ENCODE measurements around the gene AUTS2. TPM values are rescaled to one million over a fixed set of nuclear protein-coding genes. Genes with fewer than 3 reads are reported as not detected.
A peak's percentile ranks its signal among the peaks of the same experiment; 100 is the strongest.

AUTS2 gene
- total and polyA plus RNA-seq, 10 of the 15 experiments (the other 5 are each of a cell fraction or from before 2014, with no cell fraction given) = 6.4 to 55.6 (median 21.6) TPM

DNA sequence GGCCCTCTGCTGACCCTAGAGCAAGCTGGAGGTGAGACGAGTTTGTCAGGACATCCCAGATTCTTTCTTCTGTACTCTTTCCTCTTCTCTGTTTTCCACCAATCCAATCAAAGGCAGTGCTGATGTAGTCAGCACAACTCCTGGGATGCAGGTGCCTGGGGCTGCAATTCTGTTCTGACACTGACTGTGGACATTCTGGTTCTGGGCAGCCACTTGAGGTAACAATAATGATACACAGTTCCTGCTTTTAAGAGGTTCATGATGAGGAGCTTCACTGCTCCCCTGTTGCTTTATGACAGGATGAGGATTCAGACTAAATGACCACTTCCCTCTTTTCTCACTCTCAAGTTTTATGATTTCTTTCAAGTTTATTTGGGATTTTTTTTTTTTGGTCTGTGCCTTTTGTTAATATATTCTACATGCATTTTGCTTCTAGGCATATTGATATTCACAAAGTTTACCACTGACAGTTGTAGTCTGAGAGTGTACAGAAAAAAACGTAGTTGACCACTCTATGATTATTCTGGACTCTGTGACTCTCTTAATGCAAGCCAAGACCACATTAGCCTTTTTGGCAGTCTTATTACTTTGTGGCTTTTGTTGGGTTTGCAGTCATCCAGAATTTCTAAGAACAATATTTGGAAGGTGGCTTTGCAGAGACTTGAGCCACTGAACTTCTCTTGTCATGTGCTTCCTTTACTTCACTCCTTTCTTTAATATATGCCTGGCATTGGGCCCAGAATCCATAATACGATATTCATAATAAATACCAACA, 247.6 kb downstream of the AUTS2 start:
- Histone ChIP-seq H3K79me2 (ENCODE audit: control insufficient read depth, insufficient read depth, low read length) (peaks cover 9% of the 10 kb centered on the region), H3K4me3 (no peak overlapping the region), H4K20me1 (ENCODE audit: control insufficient read depth, insufficient read depth) (no peaks in the 10 kb centered on the region), H3K27ac (ENCODE audit: control insufficient read depth, insufficient read depth) (no peak overlapping the region), H3K9ac (ENCODE audit: control insufficient read depth, insufficient read depth, low read length) (no peak overlapping the region), H3K36me3 (ENCODE audit: control insufficient read depth in 2 of 2, insufficient read depth in 2 of 2, low read length in 1 of 2) (no peaks in the 10 kb centered on the region; a peak in 1 of 4 replicates), H3K9me3 (replicated peaks; ENCODE audit: control insufficient read depth, insufficient read depth, low read length) (no peaks in the 10 kb centered on the region), H3K27me3 (replicated peaks in 1 of 2; ENCODE audit: control insufficient read depth in 2 of 2, insufficient read depth in 2 of 2, low read length in 1 of 2) (no peaks in the 10 kb centered on the region), H3K4me1 (ENCODE audit: control insufficient read depth, insufficient read depth, low read length) (peaks cover 48% of the 10 kb centered on the region), H3K4me2 (ENCODE audit: control insufficient read depth, insufficient read depth) (peak overlapping the region; percentile 73), H2AFZ (ENCODE audit: control insufficient read depth, low read depth, low read length) (no peak overlapping the region)
- peak; percentile 56 for ATAC-seq
- FAIRE-seq = no peak
- BruUV-seq (replicated peaks) = no TSS peak
- WGBS (ENCODE audit: insufficient coverage, insufficient replicate concordance, low lambda C conversion rate, missing lambda C conversion rate) = 2% methylated on average over 3 of the region's 3 CpGs
- TF ChIP-seq, protein P1, sequence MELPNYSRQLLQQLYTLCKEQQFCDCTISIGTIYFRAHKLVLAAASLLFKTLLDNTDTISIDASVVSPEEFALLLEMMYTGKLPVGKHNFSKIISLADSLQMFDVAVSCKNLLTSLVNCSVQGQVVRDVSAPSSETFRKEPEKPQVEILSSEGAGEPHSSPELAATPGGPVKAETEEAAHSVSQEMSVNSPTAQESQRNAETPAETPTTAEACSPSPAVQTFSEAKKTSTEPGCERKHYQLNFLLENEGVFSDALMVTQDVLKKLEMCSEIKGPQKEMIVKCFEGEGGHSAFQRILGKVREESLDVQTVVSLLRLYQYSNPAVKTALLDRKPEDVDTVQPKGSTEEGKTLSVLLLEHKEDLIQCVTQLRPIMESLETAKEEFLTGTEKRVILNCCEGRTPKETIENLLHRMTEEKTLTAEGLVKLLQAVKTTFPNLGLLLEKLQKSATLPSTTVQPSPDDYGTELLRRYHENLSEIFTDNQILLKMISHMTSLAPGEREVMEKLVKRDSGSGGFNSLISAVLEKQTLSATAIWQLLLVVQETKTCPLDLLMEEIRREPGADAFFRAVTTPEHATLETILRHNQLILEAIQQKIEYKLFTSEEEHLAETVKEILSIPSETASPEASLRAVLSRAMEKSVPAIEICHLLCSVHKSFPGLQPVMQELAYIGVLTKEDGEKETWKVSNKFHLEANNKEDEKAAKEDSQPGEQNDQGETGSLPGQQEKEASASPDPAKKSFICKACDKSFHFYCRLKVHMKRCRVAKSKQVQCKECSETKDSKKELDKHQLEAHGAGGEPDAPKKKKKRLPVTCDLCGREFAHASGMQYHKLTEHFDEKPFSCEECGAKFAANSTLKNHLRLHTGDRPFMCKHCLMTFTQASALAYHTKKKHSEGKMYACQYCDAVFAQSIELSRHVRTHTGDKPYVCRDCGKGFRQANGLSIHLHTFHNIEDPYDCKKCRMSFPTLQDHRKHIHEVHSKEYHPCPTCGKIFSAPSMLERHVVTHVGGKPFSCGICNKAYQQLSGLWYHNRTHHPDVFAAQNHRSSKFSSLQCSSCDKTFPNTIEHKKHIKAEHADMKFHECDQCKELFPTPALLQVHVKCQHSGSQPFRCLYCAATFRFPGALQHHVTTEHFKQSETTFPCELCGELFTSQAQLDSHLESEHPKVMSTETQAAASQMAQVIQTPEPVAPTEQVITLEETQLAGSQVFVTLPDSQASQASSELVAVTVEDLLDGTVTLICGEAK (IDR thresholded peaks at IDR 0.05; ENCODE audit: borderline replicate concordance) = no peak
- TF ChIP-seq RAD21 (IDR thresholded peaks at IDR 0.05; ENCODE audit: insufficient read depth, low read depth, low read length) (no peak), RUNX3 (IDR thresholded peaks at IDR 0.05; ENCODE audit: low read length) (peak; percentile 62), JUNB (IDR thresholded peaks at IDR 0.05) (peak; percentile 53; the same call in 1 of the 2 replicates), SPI1 (IDR thresholded peaks at IDR 0.05; ENCODE audit: borderline replicate concordance, insufficient read depth, low read depth, low read length) (peak; percentile 92), MEF2A (IDR thresholded peaks at IDR 0.05; ENCODE audit: insufficient read depth, low read depth, low read length) (0 out of 2 replicates have a peak, but pooled peaks have one; percentile 9), IKZF2 (IDR thresholded peaks at IDR 0.05) (peak; percentile 25 to 33; a peak in 2 of 4 replicates), MTA2 (IDR thresholded peaks at IDR 0.05; ENCODE audit: low read depth) (peak; percentile 35; the same call in 1 of the 2 replicates), POU2F2 (IDR thresholded peaks at IDR 0.05; ENCODE audit: borderline replicate concordance, low read depth, low read length) (no peak), ZNF24 (IDR thresholded peaks at IDR 0.05) (peak; percentile 44; the same call in 1 of the 2 replicates), BCL11A (IDR thresholded peaks at IDR 0.05; ENCODE audit: low read depth, low read length) (peak; percentile 74), ETV6 (conservative IDR thresholded peaks at IDR 0.05 in 1 of 2, IDR thresholded peaks at IDR 0.05 in 1 of 2; ENCODE audit: borderline replicate concordance in 1 of 2, low read depth in 1 of 2) (peak in 1 of 2 experiments; percentile 33; a peak in 1 of 4 replicates), NFIC (IDR thresholded peaks at IDR 0.05; ENCODE audit: low read depth, low read length) (0 out of 2 replicates have a peak, but pooled peaks have one; percentile 16), MTA3 (IDR thresholded peaks at IDR 0.05; ENCODE audit: borderline replicate concordance, low read length) (no peak), ZSCAN29 (IDR thresholded peaks at IDR 0.05) (no peak), SUPT20H (IDR thresholded peaks at IDR 0.05; ENCODE audit: borderline replicate concordance, control insufficient read depth, low read depth, low read length) (no peak), EED (IDR thresholded peaks at IDR 0.05; ENCODE audit: low read depth) (peak; percentile 51; the same call in 1 of the 2 replicates)
- ChIA-PET RAD21 (ENCODE audit: unreplicated experiment) (interaction anchor here (0.6 to 1.1 kb wide), 3 partner anchors 19 to 244 kb away, joined by 3 read pairs; no protein-coding TSS in a partner anchor), CTCF (interaction anchor here (0.5 to 1.5 kb wide), 4 partner anchors 12 to 461 kb away, joined by 3 read pairs; no protein-coding TSS in a partner anchor), POLR2A (interaction anchor here (0.7 to 1.6 kb wide), 2 partner anchors 14 to 73 kb away, joined by 3 to 7 read pairs; no protein-coding TSS in a partner anchor), SMC1A (ENCODE audit: uncharacterized antibody, unreplicated experiment) (interaction anchor here (0.6 to 13.2 kb wide), 7 partner anchors 13 to 110 kb away, joined by 3 to 145 read pairs (median 3); no protein-coding TSS in a partner anchor)
- in situ Hi-C loops (cut with MboI) (no loop called here), intact Hi-C loops (cut with micrococcal nuclease; ENCODE audit: unreplicated experiment) (loop anchor here (1.0 to 2.0 kb wide), 2 partner anchors 13 to 37 kb away; no protein-coding TSS in a partner anchor)
- DNase-seq (ENCODE audit: low read depth, low spot score) = no peak

All from GM12878 (cell line).